HG03457 (cell line): ENCODE measurements around the gene TMIE.

ENCODE experiments used
- ATAC-seq: cut with Tn5 transposase; IDR thresholded peaks from one replicate; pipeline ENCODE4 v1.9.1; 2021; ENCODE audit warnings: moderate number of reproducible peaks; ENCODE audit not compliant: unreplicated experiment

The TMIE gene

GRCh38 chr3:46756642-46757041, 55.5 kb downstream of the TMIE start:
- ATAC-seq = no peak

DNA sequence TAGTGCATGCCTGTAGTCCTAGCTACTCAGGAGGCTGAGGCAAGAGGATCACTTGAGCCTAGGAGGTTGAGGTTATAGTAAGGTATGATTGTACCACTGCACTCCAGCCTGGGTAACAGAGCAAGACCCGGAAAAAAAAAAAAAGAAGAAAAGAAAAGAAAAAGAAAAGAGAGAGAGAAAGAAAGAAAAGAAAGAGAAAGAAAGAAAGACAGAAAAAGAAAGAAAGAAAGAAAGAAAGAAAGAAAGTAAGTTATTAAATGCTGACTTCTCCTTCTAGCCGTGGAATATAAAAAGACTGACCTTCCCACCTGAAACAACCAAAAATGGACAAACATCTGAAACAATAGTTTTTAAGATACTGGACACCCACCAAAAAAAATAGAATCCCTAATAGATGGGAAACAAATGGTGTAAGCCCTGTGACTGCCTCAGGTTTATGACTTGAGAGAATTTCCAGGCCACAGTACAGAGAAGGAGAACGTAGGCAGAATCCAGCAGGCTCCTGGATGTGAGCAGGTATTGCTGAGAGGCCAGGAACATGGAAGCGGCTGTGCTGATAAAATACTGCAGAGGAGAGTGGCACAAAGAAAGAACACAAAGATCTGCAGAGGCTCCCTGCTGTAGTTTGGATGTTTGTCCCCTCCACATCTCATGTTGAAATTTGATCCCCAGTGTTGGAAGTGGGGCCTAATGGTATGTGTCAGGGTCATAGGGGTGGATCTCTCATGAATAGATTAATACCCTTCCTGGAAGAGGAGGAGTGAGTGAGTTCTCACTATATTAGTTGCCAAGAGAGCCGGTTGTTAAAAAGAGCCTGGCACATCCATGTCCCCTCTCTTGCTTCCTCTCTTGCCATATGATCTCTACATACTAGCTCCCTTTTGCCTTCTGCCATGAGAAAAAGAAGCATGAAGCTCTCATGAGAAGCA, 58.3 kb downstream of the TMIE start:
- ATAC-seq = no peak
